NCI-H1417 (cell line): ENCODE measurements around the gene HLA-DQA2.
"Not testable (repeated sequence)": the region's sequence is repeated elsewhere in the genome, so short reads cannot be mapped to it uniquely, and the experiment has no call there.

ENCODE experiments used
- DNase-seq, 3 experiments: peaks; one replicate each; lab custom pipeline; 2025; lab: John Stamatoyannopoulos, UW

HLA-DQA2 gene

DNA sequence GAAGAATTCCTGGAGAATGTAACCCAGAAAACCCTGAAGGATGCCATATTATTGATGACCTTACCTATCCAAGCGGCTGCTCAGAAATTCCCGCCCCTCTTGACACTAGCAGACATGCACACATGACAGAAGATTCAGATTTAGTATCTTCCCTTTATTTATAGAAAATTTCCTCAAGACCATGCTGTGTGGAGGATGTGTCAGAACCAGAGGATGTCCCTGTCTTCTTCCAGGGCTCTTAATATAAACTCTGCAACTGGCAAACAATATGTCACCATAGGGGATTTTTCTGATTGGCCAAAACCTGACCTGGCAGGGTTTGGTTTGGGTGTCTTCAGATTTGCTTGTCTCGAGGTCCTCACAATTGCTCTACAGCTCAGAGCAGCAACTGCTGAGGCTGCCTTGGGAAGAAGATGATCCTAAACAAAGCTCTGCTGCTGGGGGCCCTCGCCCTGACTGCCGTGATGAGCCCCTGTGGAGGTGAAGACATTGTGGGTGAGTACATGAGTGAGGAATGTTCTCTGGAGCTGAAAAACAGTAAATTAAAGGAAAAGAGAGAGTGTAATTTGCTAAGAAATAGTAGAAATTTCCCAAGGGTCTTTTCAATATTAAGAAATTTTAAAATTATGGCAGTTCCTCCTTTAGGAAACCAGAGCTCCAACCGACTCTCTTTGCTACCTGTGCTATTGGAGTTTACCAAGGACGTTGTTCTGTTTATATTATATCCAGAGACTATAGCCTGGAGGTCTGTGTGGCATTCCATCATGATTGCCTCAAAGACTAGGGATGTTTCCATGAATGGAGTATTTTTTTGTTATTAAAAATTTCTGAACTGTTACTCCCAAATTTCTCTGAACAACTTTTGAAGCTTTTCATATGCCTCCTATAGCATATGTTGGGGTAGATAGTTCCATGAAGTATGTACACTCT lies at the start of gene HLA-DQA2:
Gene HLA-DQA2, plus strand, starts transcription at position 361 of the 930 bp plus-strand sequence. Its CDS starts 53 bp downstream, at position 414.
- no peak for DNase-seq

DNA sequence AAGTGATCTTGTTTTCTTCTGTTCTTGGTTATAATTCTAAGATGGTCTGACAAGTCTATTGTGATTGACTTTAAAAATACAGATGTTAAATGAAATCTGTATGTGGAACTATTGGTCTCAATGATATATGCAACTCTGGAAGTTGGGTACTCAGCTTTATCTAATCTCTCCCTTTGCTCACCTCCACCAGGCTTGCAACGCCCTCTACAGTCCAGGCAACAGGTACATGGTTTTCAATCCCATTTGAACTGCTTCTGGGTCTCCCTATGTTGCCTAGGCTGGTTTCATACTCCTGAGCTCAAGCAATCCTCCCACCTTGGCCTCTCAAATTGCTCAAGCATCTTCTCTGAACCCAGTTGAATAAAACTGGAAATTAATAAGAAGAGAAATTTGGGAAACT lies 49.2 kb upstream of the HLA-DQA2 start:
- DNase-seq, result peak in 1 of 3 experiments; percentile 31

DNA sequence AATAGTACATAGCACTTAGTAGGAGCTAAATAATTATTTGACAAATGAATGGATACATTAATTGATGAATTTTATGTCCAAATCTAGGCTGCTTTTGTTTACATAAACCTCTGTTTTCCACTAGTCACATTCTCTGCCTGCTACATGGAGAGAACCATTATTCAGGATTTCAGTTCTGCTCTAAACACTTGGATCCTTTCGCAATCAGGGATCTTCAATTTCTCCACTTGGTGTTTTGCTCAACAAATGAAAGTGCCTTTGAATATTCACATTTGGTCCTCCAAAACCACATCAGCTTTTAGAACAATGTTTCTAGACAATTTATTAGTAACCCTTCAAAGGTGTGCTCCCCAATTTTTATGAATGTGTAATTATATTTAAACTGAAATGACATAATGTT lies 44.2 kb upstream of the HLA-DQA2 start:
- DNase-seq, result no peak

DNA sequence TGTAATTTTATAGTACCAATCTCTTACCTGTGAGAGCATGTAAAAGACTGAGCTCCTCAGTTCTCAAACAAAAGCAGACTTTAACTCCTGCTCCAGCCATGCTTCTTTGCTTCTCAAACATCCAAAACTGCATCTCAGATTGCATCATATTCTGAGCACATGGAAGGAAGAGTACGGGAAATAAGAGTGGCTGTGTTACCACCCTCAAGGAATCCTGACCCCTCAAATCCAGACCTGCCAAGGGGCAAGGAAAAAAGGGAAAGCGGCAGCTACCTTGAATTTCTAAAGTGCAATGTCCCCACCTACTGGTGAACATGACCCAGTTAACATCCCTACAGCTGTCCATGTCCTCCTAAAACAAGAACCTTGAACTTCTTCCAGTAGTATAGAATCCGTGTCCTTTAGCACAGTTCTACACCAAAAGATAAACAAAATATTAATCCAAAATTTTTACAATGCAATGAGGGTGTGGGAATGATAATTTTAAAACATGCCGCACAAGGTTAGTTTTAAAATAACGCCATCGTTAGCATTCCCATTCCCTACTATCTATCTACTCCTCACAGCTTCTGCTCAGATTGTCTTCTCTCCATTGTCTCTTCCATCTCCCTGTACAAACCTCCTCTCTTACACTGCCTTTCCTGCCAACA lies 40.7 kb upstream of the HLA-DQA2 start:
- DNase-seq, result peak; percentile 33 to 69 (median 59)

DNA sequence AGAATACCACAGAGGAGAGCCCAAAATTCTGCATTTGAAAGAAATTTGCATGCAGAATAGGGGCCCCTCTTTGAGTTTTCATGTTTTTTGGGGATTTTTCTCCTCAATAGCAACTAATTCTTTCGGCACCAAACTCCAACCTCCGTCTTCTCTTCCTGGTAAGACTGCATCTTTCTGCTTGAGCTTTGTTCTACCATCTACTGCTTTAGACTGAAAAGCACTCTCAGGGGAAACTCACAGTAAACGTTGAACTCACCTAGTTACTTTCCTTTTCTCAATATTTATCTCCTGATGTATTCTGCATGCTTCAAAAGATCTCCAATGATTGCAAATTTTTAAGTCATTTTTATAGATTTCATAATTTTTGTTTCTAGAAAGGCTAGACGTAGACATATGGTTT lies 37.8 kb upstream of the HLA-DQA2 start:
- no peak for DNase-seq

DNA sequence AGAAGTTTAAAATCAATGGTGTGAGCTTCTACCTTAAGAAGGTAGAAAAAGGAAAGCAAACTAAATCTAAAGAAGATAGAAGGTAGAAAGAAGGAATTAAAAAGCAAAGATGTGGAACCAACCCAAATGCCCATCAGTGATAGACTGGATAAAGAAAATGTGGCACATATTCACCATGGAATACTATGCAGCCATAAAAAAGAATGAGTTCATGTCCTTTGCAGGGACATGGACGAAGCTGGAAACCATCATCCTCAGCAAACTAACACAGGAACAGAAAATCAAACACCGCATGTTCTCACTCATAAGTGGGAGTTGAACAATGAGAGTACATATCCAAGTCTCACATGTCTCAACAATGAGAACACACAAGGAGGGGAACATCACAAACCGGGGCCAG lies 36.0 kb upstream of the HLA-DQA2 start:
- not testable (repeated sequence) for DNase-seq

DNA sequence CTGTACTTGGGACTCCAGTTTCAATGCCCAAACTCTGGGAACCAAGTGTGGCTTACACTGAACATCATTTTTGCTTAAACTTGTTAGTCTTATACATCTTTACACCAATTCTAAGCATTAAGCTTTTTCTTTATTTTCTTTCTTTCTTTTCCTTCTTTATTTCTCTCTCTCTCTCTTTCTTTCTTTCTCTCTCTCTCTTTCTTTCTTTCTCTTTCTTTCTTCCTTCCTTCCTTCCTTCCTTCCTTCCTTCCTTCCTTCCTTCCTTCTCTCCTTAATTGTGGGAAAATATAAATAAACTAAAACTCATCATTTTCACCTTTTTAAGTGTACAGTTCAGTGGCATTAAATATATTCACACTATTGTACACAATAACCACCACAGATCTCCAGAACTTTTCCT lies 31.6 kb upstream of the HLA-DQA2 start:
- no peak for DNase-seq

DNA sequence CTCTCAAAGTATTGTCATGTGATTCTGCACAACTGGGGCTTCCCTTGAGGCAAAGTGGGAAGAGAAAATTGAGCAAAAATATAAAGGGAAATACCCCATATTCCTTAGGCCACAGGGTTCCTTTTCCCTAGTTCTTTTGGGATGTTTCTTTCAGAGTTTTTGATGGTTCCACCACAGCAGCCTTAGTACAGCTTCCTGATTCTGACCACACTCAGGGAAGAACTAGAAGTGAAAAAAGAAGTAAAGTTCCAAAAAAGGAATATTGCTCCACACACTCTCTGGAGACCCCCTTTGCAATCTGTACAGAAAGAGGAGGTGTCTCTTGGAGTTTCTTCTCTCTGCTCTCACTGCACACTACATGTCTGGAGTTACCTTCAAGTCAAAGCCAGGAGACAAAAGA lies 27.9 kb upstream of the HLA-DQA2 start:
- DNase-seq, result no peak

DNA sequence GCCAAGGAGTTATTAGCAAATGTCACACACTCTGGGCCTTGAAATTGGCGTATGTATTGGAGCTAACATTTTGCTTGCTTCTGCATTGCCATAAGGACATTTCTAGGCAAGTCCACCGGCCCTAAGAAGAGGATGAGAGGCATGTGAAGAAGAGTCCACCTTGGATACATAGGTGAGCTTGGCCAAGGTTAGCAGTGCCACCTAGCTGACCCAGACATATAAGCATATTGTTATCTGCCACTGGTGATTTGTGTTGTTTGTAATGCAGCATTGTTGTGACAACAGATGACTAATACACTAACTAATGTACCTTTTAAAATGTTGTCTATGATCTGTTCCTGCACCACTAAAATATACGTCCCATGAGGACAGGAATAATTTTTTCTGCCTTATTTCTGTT lies 24.8 kb upstream of the HLA-DQA2 start:
- DNase-seq, result no peak

DNA sequence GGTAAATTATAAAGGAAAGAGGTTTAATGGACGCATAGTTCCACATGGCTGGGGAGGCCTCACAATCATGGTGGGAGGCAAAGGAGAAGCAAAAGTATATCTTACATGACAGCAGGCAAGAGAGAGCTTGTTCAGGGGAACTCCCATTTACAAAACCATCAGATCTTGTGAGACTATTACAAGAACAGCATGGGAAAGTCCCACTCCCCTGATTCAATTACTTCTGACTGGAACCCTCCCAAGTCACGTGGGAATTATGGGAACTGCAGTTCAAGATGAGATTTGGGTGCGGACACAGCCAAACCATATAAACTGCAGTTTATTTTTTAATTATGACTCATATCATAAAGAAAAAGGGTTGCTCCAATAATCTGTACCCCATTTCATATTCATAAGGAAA lies 22.3 kb upstream of the HLA-DQA2 start:
- no peak for DNase-seq

DNA sequence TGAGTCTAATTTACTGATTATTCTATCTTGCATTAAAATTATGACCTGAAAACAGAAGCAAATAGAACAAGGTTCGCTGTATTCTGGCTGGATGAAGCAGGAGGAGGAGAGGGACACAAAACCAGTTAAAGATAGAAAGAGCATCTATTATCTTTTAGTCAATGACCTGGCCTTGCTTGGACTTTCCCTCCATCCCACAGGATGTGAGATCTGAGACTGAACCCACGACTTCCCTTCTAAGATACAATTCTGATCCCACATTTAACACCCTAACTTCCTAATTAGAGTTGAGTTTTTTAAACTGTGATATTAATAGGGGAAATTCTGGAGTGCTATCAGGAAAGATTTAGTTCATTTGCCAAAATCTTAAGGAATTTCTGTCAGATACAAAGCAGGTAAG lies 3.1 kb upstream of the HLA-DQA2 start:
- DNase-seq, result no peak

DNA sequence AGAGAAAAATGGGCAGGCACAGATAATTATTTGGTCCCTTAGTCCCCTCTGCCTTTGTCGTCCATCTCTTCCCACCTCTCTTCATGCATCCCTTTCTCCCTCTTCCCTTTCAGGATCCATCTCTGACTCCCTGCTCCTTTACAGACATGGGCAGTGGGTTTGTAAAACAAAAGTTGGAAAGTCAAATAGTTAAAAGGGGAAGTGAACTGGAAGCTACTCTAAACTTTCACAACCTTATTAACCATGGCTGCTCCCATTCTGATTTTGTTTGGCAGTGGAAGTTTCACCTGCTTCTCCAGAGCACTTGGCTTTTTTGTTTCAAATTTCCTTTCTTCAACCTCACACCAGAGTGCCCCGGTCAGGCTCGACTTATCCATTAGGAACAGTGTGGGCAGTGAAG lies 1.2 kb downstream of the HLA-DQA2 start:
- DNase-seq, result no peak

DNA sequence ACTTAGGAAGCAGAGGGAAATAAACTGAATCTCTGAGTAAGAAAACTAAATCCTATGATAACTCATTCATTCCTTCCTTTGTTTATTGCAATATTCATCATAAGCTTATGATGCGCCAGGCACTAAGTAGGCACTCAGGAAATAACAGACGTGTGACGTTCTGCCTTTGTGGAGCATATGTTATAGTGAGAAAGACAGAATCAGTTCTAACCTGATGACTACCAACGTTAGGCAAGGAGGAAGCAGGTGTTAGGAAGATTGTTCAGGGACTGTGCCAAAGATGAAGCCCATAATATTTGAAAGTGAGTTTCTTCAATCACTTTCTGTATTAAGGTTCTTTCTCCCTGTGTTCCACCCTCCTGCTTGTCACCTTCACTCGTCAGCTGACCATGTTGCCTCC lies 3.6 kb downstream of the HLA-DQA2 start:
- no peak for DNase-seq

DNA sequence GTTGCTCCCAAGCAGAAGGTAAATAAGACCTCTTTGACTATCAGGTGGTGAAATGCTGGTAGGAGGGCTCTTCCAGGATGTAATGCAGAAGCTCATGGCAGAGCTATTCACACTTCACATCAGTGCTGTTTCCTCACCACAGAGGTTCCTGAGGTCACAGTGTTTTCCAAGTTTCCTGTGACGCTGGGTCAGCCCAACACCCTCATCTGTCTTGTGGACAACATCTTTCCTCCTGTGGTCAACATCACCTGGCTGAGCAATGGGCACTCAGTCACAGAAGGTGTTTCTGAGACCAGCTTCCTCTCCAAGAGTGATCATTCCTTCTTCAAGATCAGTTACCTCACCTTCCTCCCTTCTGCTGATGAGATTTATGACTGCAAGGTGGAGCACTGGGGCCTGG lies 4.5 kb downstream of the HLA-DQA2 start:
- not testable (repeated sequence) for DNase-seq

DNA sequence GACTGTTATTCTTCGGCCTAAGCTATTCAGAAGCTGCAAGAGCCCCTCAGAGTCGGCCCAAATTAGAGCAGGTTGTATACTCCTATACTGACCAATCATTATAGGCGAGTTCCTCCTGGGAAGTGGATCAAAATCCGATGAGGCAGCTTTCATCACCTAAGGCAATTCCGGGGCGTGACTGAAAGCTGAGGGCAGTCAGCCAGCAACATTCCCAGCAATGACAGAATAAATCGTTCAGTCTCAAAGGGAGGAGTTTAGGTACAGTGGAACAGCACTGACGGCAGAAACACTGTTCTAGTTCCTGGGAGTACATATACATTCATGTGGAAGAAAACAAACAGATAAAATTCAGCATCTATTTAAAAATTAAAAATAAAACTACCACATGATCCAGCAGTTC lies 11.4 kb downstream of the HLA-DQA2 start:
- DNase-seq, result no peak

DNA sequence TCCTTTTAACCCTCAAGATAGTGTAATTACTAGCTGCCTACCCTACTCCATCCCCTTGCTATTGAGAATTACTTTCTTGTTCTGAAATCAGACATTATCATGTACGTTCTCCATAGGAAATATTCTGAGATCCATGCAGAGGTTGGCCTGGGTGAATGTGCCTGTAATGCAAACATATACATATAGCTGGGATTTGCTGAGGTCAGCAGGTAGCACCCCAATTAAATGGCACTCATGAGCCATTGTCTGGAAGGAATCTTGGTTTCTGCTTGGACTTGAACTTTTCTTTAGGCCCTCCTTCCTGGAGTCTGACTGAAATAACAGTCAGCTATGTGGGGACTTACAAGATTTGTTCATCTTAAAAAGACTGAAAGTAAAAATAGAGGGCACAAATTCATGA lies 18.5 kb downstream of the HLA-DQA2 start:
- DNase-seq, result no peak

DNA sequence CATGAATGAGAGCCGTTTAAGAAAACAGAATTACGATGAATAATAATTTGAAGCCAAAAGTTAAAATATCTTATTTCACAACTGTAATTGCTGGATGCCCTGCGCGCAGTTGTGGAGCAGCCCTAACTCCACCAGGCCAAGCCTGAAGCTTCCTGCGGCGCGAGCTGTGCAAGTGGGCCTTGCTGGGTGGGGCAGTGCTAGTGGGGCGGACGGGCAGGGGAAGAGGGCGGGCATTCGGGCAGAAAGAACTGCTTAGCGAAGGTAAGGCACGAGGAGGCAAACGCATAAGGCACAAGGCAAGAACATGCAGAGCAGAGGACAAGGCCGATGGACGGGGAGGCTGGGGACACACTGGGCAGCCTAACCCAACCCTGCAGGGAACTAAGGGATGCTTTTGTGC lies 19.9 kb downstream of the HLA-DQA2 start:
- no peak for DNase-seq

DNA sequence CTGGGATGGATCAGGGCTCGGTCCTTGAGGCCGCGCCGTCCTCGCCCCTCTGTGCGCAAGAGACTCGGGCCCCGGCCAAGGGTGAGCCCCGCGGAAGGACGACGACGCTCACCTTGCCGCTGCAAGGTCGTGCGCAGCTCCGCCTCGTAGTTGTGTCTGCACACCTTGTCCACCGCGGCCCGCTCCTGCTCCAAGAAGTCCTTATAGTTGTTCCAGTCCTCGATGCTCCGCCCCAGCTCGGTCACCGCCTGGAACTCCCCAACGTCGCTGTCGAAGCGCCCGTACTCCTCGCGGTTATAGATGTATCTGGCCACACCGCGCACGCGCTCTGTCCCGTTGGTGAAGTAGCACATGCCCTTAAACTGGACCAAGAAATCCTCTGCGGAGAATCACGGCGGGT lies 20.4 kb downstream of the HLA-DQA2 start:
- no peak for DNase-seq

DNA sequence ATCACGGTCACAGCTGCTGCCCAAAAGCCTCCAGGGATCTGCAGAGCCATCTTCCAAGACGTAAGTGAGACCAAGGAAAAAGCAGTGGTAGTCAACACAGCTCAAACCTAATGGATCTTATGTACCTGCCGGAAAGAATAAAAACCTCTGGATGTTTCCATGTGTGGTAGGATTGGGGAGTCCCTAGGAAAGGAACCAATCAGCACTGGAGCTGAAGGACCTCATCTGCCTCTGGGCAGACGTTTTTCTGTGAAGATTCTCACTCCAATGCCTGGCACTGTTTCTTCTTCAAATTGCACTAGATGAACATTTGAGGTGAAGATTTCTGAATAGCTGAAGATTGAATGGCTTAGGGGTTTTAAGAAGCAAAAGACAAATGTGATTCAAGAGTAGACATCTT lies 22.2 kb downstream of the HLA-DQA2 start, which contains the start of gene HLA-DQB2:
Gene HLA-DQB2, minus strand, starts transcription at position 112 of the 400 bp plus-strand sequence. Its CDS starts 62 bp downstream, at position 50.
- DNase-seq, result peak in 1 of 3 experiments; percentile 29

DNA sequence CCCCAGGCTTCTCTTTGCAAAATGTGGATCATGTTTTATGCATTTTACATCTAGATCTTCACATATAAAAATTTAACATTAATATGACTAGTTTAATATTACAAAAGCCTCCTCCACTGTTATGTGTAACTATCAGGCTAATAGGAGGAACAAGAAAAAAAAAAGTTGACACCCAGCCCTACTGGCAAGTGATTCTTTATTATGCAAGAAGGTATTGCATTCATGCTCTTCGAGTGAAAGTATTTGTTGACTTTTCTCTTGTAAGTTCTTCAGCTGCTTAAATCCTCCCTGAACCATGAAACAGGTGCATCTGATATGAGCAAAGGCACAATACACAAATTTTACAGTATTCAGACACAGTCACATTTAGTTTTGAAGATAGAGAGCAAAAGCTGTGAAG lies 22.9 kb downstream of the HLA-DQA2 start:
- peak in 1 of 3 experiments; percentile 76 for DNase-seq

DNA sequence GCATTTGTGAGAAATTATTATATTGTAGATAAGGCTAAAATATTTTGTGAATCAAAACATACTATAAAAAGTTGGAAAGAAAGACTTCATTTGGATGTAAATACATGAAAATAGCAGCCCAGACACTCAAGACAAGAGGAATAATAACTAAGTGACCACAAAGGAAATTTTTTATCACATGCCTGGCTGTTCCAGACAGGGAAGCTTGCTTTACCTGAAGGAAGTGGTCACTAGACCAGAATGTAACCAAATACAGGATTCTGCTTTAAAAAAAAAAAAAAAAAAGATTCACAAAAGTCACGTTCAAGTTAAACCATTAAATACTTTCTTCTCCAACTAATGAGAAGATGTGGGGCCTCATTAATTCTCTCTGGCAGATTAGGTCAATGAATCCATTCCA lies 31.5 kb downstream of the HLA-DQA2 start:
- no peak for DNase-seq

DNA sequence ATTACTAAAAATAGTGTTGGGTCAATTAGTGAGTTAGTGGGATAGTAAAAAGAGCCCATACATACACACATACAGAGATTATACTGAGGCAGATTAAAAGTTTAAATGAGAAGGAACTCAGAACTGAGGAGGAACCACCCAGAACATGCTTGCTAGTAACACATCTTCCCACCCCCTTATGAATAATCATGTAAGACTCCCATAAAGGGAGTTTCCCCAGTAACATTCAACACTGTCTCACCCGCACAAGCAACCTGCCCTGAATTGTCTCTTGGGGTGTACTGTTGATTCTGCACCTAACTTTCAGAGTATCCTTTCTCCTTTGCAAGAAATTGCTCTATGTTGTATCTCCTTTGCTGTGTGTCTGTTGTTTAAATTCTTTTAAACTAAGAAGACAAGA lies 33.2 kb downstream of the HLA-DQA2 start:
- DNase-seq, result no peak

DNA sequence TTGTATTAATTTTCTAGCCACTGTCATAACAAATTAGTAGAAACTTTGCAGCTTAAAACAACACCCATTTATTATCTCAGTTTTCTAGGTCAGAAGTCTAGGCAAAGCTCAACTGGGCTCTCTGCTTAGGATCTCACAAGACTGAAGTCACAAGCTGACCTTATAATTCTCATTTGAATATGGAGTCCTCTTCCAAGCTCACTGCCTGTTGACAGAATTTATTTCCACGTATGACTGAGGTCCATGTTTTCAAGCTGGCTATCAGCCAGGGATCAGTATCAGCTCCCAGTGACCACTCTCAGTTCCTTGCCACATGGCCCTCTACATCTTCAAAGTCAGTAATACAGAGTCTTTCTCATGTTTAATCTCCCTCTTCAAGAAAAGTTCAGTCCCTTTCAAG lies 33.9 kb downstream of the HLA-DQA2 start:
- no peak for DNase-seq
